H1 (cell line): ENCODE results near the gene GAB3. TPM values are rescaled to one million over a fixed set of nuclear protein-coding genes. Genes with fewer than 3 reads are reported as not detected.

Experiments
- CTCF ChIA-PET: fragments of 300-600 bp; sonication (Branson Sonifier 250); formaldehyde crosslinking; loops from one replicate; lab custom pipeline; 2021; ENCODE audit not compliant: partially characterized antibody; lab: Charles Lee
- POLR2A ChIA-PET: fragments of 300-600 bp; sonication (Branson Sonifier 250); formaldehyde crosslinking; loops from one replicate; lab custom pipeline; 2021; ENCODE audit warnings: inconsistent platforms; ENCODE audit not compliant: partially characterized antibody; lab: Charles Lee
- DNase-seq, 2 experiments: peaks; one replicate each; pipeline versions ENCODE4 v3.0.0 to v3.0.0-alpha.2; 2010 to 2022; ENCODE audit warnings: low spot score in 2 of 2, low read depth in 1 of 2, mixed read lengths in 1 of 2
- FAIRE-seq: peaks from 2 replicates; lab custom pipeline; 2011; peaks lifted over from hg19 to GRCh38; lab: Jason Lieb, UNC
- H2AFZ ChIP-seq: 2 replicates; pipeline ENCODE4 v1.8.1; 2012; ENCODE audit warnings: low read length, inconsistent platforms
- H2AK5ac ChIP-seq: 2 replicates; pipeline ENCODE4 v1.6.1; 2013; ENCODE audit warnings: low read depth, low read length
- H2BK120ac ChIP-seq: replicated peaks from 2 replicates; pipeline ENCODE3; 2013; ENCODE audit warnings: low read depth, low read length, inconsistent platforms
- H2BK12ac ChIP-seq: 2 replicates; pipeline ENCODE4 v1.6.1; 2013; ENCODE audit warnings: low read depth, low read length
- H2BK15ac ChIP-seq: 2 replicates; pipeline ENCODE4 v1.6.1; 2013; ENCODE audit warnings: low read length
- H2BK20ac ChIP-seq: 2 replicates; pipeline ENCODE4 v1.6.1; 2013; ENCODE audit warnings: low read length
- H2BK5ac ChIP-seq: 2 replicates; pipeline ENCODE4 v1.6.1; 2013; ENCODE audit warnings: low read depth, low read length
- H3K14ac ChIP-seq: 2 replicates; pipeline ENCODE4 v1.6.1; 2013; ENCODE audit warnings: inconsistent platforms; ENCODE audit not compliant: insufficient read length
- H3K18ac ChIP-seq: 2 replicates; pipeline ENCODE4 v1.6.1; 2013; ENCODE audit warnings: low read length; ENCODE audit errors: extremely low read depth
- H3K23ac ChIP-seq: 2 replicates; pipeline ENCODE4 v1.6.1; 2013; ENCODE audit warnings: inconsistent platforms; ENCODE audit not compliant: insufficient read length
- H3K23me2 ChIP-seq: 2 replicates; pipeline ENCODE4 v1.6.1; 2013; ENCODE audit warnings: low read depth, low read length
- H3K27ac ChIP-seq: 2 replicates; pipeline ENCODE4 v1.6.1; 2011; ENCODE audit warnings: low read depth, low read length, inconsistent platforms
- H3K27me3 ChIP-seq, 4 experiments: replicated peaks in 1 of 4; 1 replicate in 1 of 4; 2 replicates in 3 of 4; pipeline versions ENCODE4 v1.6.1 to v1.8.1; 2011 to 2013; ENCODE audit warnings: low read length in 3 of 4, mild to moderate bottlenecking in 3 of 4, inconsistent platforms in 2 of 4, mixed read lengths in 2 of 4, moderate library complexity in 1 of 4; ENCODE audit not compliant: control insufficient read depth in 3 of 4, insufficient read depth in 3 of 4; ENCODE audit errors: extremely low read depth in 1 of 4
- H3K36me3 ChIP-seq, 4 experiments: 2 replicates each; pipeline versions ENCODE4 v1.6.1 to v1.8.1; 2011 to 2013; ENCODE audit warnings: mild to moderate bottlenecking in 4 of 4, low read length in 3 of 4, moderate library complexity in 2 of 4, control low read depth in 1 of 4, inconsistent platforms in 1 of 4; ENCODE audit not compliant: insufficient read depth in 4 of 4, control insufficient read depth in 2 of 4
- H3K4ac ChIP-seq: replicated peaks from 2 replicates; pipeline ENCODE3; 2013; ENCODE audit warnings: low read length, low read depth, mixed read lengths, inconsistent platforms; ENCODE audit not compliant: insufficient read length
- H3K4me1 ChIP-seq, 4 experiments: replicated peaks in 1 of 4; 1 replicate in 1 of 4; 2 replicates in 3 of 4; pipeline versions ENCODE4 v1.6.1 to v1.8.1; 2011 to 2013; ENCODE audit warnings: low read length in 3 of 4, inconsistent platforms in 2 of 4, mixed read lengths in 1 of 4; ENCODE audit not compliant: insufficient read depth in 4 of 4, control insufficient read depth in 3 of 4
- H3K4me2 ChIP-seq, 2 experiments: 2 replicates each; pipeline versions ENCODE4 v1.6.1 to v1.8.1; 2011 to 2013; ENCODE audit warnings: low read depth in 2 of 2, low read length in 2 of 2, control low read depth in 1 of 2, inconsistent platforms in 1 of 2, mild to moderate bottlenecking in 1 of 2; ENCODE audit not compliant: insufficient read depth in 1 of 2
- H3K4me3 ChIP-seq, 4 experiments: fragments of 200-600, 300-600 bp in 1 of 4; sonication (generic), shearing (Covaris generic), sonication (Bioruptor Twin) in 1 of 4; 2 replicates each; pipeline versions ENCODE4 v1.5.1 to v1.8.1; 2011 to 2016; ENCODE audit warnings: low read length in 4 of 4, low read depth in 3 of 4, control low read depth in 2 of 4, inconsistent platforms in 2 of 4, mild to moderate bottlenecking in 2 of 4, mixed read lengths in 1 of 4, moderate library complexity in 1 of 4; ENCODE audit not compliant: insufficient read depth in 2 of 4; ENCODE audit errors: extremely low read depth in 1 of 4
- H3K56ac ChIP-seq: replicated peaks from 2 replicates; pipeline ENCODE3; 2013; ENCODE audit warnings: low read depth, mild to moderate bottlenecking, mixed read lengths, low read length, inconsistent platforms; ENCODE audit not compliant: insufficient read length
- H3K79me1 ChIP-seq: 2 replicates; pipeline ENCODE4 v1.6.1; 2013; ENCODE audit warnings: low read depth, low read length, control low read depth
- H3K79me2 ChIP-seq, 2 experiments: 2 replicates each; pipeline versions ENCODE4 v1.6.1 to v1.8.1; 2012 to 2013; ENCODE audit warnings: low read length in 2 of 2, mild to moderate bottlenecking in 2 of 2, inconsistent platforms in 1 of 2; ENCODE audit not compliant: insufficient read depth in 2 of 2, control insufficient read depth in 1 of 2
- H3K9ac ChIP-seq, 4 experiments: replicated peaks in 1 of 4; 1 replicate in 1 of 4; 2 replicates in 3 of 4; pipeline versions ENCODE4 v1.6.1 to v1.8.1; 2011 to 2013; ENCODE audit warnings: low read depth in 3 of 4, low read length in 3 of 4, control low read depth in 2 of 4, mild to moderate bottlenecking in 2 of 4, moderate library complexity in 2 of 4, inconsistent platforms in 1 of 4; ENCODE audit errors: extremely low read depth in 1 of 4
- H3K9me3 ChIP-seq, 2 experiments: 2 replicates each; pipeline versions ENCODE4 v1.6.1 to v1.8.1; 2012 to 2013; ENCODE audit warnings: mild to moderate bottlenecking in 2 of 2, moderate library complexity in 2 of 2, control low read depth in 1 of 2, inconsistent platforms in 1 of 2, low read depth in 1 of 2, low read length in 1 of 2, mixed read lengths in 1 of 2; ENCODE audit not compliant: insufficient read depth in 2 of 2
- H4K20me1 ChIP-seq, 2 experiments: replicated peaks in 1 of 2; 2 replicates each; pipeline versions ENCODE3 to v1.8.1; 2011 to 2013; ENCODE audit warnings: inconsistent platforms in 2 of 2, low read length in 2 of 2, mild to moderate bottlenecking in 1 of 2; ENCODE audit not compliant: insufficient read depth in 2 of 2, control insufficient read depth in 1 of 2
- H4K5ac ChIP-seq: 2 replicates; pipeline ENCODE4 v1.6.1; 2013; ENCODE audit warnings: low read length, low read depth, mixed read lengths, inconsistent platforms; ENCODE audit not compliant: insufficient read length
- H4K8ac ChIP-seq: 2 replicates; pipeline ENCODE4 v1.8.0; 2013; ENCODE audit warnings: mild to moderate bottlenecking, moderate library complexity, low read length, inconsistent platforms; ENCODE audit not compliant: insufficient read depth; ENCODE audit errors: extremely low read depth
- H4K91ac ChIP-seq: replicated peaks from 2 replicates; pipeline ENCODE3; 2013; ENCODE audit warnings: low read length, mixed read lengths, inconsistent platforms; ENCODE audit not compliant: insufficient read length
- CBX5 ChIP-seq: fragments of 300-800, 300-1000 bp; sonication (generic); IDR thresholded peaks from 2 replicates; pipeline ENCODE4 v1.7.1; 2016; ENCODE audit warnings: antibody characterized with exemption, low read length, low read depth
- SRF ChIP-seq: IDR thresholded peaks from 2 replicates; pipeline ENCODE4 v1.6.1; 2011; ENCODE audit warnings: mild to moderate bottlenecking, low read depth, low read length, moderate library complexity
- TEAD4 ChIP-seq: IDR thresholded peaks from 2 replicates; pipeline ENCODE4 v1.6.1; 2012; ENCODE audit warnings: low read depth, low read length, inconsistent platforms, mixed read lengths
- WGBS, 2 experiments: shearing (Covaris generic) in 1 of 2; methylation state at CpG; one replicate each; pipeline versions ENCODE4 v1.1.6 to v1.1.7; 2013 to 2015; ENCODE audit warnings: low lambda C conversion rate in 2 of 2, mixed read lengths in 2 of 2, inconsistent platforms in 1 of 2, low coverage in 1 of 2, missing lambda C conversion rate in 1 of 2; ENCODE audit not compliant: insufficient replicate concordance in 2 of 2, insufficient coverage in 1 of 2, insufficient read length in 1 of 2; ENCODE audit errors: extremely low coverage in 1 of 2, missing lambda C conversion rate in 1 of 2; 5-methylcytosine and 5-hydroxymethylcytosine counted together
- polyA plus RNA-seq, 7 experiments: library from polyadenylated mRNA; depleted of rRNA in 3 of 7; stranded (reverse) in 5 of 7; unstranded in 2 of 7; fragments of >200 nt in 5 of 7; fragments of 200-250 nt in 2 of 7; gene quantifications; 1 replicate in 5 of 7; 2 replicates in 1 of 7; 4 replicates in 1 of 7; pipeline versions ENCODE4 v1.2.1 to v1.2.3, GENCODE V29; 2011 to 2013; ENCODE audit warnings: missing spikeins in 2 of 7, mixed read lengths in 2 of 7
- total RNA-seq: library from RNA; stranded (reverse); fragmentation: NEBNext Ultra II Directional; extraction: Animal tissue kit (Norgen Biotek cat#: 25700); gene quantifications from 2 replicates; pipeline ENCODE4 v1.2.1, GENCODE V29; 2021

Gene GAB3
- total and polyA plus RNA-seq, 2 of the 8 experiments (the other 6 are each of a cell fraction or from before 2014, with no cell fraction given): 0.48 to 1.2 TPM

DNA sequence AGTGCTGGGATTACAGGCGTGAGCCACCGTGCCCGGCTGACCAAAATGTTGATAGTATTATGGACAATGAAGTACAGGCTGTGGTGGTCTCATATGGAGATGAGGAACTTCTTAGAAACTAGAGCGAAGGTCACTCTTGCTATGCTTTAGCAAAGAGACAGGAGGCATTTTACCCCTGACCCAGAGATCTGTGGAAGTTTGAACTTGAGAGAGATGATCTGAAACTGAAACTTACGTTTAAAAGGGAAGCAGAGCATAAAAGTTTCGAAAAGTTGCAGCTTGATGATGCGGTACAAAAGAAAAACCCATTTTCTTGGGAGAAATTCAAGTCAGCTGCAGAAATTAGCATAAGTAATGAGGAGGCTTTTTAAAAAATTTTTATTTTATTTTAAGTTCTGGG lies 89.0 kb downstream of the GAB3 start:
- Histone ChIP-seq H3K4me1 (no peaks in the 10 kb centered on the region), H2AFZ (no peak overlapping the region), H3K4me2 (no peak overlapping the region), H3K23ac (no peak overlapping the region), H4K5ac (no peak overlapping the region), H3K79me1 (no peaks in the 10 kb centered on the region), H3K36me3 (no peaks in the 10 kb centered on the region), H3K56ac (no peak overlapping the region), H2BK15ac (no peak overlapping the region), H3K23me2 (no peaks in the 10 kb centered on the region), H3K14ac (no peak overlapping the region), H4K8ac (no peak overlapping the region), H2BK5ac (no peak overlapping the region), H2BK12ac (no peak overlapping the region), H4K91ac (no peak overlapping the region), H3K79me2 (no peaks in the 10 kb centered on the region), H3K9me3 (0 out of 4 replicates have a peak, but pooled peaks cover 0 to 2% of the 10 kb centered on the region in 2 experiments), H2BK120ac (no peak overlapping the region), H2BK20ac (no peak overlapping the region), H2AK5ac (no peak overlapping the region), H4K20me1 (no peaks in the 10 kb centered on the region), H3K9ac (no peak overlapping the region), H3K4ac (no peak overlapping the region), H3K27me3 (no peaks in the 10 kb centered on the region), H3K4me3 (no peak overlapping the region), H3K18ac (no peak overlapping the region), H3K27ac (no peak overlapping the region)
- WGBS, 2 experiments: 100% methylated on average over 4 of the region's 7 CpGs; no CpG with 5 or more reads in 1 of the 2 experiments
- ChIA-PET CTCF (no interaction called here), POLR2A (no interaction called here)
- no peak for FAIRE-seq
- DNase-seq: no peak
- TF ChIP-seq TEAD4 (no peak), CBX5 (no peak), SRF (no peak)
